ENCODE data around the gene GPR146.

The GPR146 gene

DNA sequence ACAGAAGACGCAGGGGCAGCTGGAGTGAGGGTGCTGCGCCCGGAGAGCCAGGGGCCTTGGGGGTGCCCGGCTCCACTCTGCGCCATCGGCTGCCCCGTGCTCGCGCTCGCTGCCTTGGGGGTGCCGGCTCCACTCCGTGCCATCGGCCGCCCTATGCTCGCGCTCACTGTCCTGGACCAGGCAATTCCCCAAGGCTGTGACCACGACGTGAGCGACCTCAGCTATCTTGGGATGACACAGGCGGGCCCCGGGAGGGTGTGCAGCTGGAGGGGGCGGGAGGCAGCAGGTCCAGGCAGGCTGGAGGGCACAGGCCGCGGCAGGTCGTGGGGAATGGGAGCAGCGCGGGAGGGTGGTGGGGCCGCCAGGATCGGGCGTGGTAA lies 31.6 kb upstream of the GPR146 start:
- Histone ChIP-seq H3K9me2 (replicated peaks; ENCODE audit: insufficient read depth, low read length) (no peaks in the 10 kb centered on the region), H3K9ac (ENCODE audit: low read length) (no peak overlapping the region), H3K27ac (ENCODE audit: low read length) (no peak overlapping the region), H3K4me3 (ENCODE audit: low read length) (no peak overlapping the region), H4K20me1 (ENCODE audit: insufficient read depth, low read length) (no peaks in the 10 kb centered on the region), H3K4me1 (ENCODE audit: low read length) (no peaks in the 10 kb centered on the region), H3K36me3 (replicated peaks; ENCODE audit: insufficient read depth, low read length) (no peaks in the 10 kb centered on the region), H3K9me3 (replicated peaks; ENCODE audit: insufficient read depth, low read length) (no peaks in the 10 kb centered on the region), H3K4me2 (ENCODE audit: low read depth, low read length) (no peak overlapping the region), H3F3A (ENCODE audit: insufficient read depth, low read length) (no peaks in the 10 kb centered on the region), H3K79me2 (ENCODE audit: low read length) (no peaks in the 10 kb centered on the region; the same call in 1 of the 2 replicates), H3K27me3 (replicated peaks; ENCODE audit: insufficient read depth, low read length) (no peaks in the 10 kb centered on the region), H2AFZ (ENCODE audit: low read length) (no peak overlapping the region)
- DNase-seq: no peak
- TF ChIP-seq EZH2 (optimal IDR thresholded peaks at IDR 0.05; ENCODE audit: low read depth, low read length): no peak
- TF ChIP-seq, protein P1, sequence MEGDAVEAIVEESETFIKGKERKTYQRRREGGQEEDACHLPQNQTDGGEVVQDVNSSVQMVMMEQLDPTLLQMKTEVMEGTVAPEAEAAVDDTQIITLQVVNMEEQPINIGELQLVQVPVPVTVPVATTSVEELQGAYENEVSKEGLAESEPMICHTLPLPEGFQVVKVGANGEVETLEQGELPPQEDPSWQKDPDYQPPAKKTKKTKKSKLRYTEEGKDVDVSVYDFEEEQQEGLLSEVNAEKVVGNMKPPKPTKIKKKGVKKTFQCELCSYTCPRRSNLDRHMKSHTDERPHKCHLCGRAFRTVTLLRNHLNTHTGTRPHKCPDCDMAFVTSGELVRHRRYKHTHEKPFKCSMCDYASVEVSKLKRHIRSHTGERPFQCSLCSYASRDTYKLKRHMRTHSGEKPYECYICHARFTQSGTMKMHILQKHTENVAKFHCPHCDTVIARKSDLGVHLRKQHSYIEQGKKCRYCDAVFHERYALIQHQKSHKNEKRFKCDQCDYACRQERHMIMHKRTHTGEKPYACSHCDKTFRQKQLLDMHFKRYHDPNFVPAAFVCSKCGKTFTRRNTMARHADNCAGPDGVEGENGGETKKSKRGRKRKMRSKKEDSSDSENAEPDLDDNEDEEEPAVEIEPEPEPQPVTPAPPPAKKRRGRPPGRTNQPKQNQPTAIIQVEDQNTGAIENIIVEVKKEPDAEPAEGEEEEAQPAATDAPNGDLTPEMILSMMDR (IDR thresholded peaks at IDR 0.05; ENCODE audit: low read length): no peak
- no peak for TF ChIP-seq EZH2phosphoT487 (IDR thresholded peaks at IDR 0.05; ENCODE audit: low read length)

DNA sequence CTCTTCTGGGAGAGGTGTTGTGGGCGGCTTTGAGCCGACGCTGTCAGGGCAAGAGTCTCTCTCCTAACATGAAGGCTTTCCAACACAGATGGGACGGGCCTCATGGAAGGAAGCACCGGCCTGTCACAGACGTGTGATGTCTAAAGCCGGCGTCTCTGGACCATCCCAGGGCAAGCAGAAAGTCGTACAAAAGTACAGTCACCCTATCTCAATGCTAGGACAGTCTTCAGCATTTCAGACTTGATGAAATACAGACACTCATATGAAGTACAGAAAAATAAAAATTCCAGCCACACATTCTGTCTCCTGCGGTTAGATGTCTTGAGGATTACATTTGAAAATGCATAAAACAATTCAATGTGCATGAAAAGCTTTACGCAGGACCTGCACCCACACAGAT lies 30.8 kb upstream of the GPR146 start:
- H3K4me2 ChIP-seq (ENCODE audit: low read depth, low read length): no peak overlapping the region
- no peaks in the 10 kb centered on the region for H3K9me3 ChIP-seq (replicated peaks; ENCODE audit: insufficient read depth, low read length)
- no peaks in the 10 kb centered on the region; the same call in 1 of the 2 replicates for H3K79me2 ChIP-seq (ENCODE audit: low read length)
- TF ChIP-seq EZH2phosphoT487 (IDR thresholded peaks at IDR 0.05; ENCODE audit: low read length) (no peak), EZH2 (optimal IDR thresholded peaks at IDR 0.05; ENCODE audit: low read depth, low read length) (no peak)
- TF ChIP-seq, protein P1 (IDR thresholded peaks at IDR 0.05; ENCODE audit: low read length): no peak
- H3K36me3 ChIP-seq (replicated peaks; ENCODE audit: insufficient read depth, low read length): no peaks in the 10 kb centered on the region
- H2AFZ ChIP-seq (ENCODE audit: low read length): no peak overlapping the region
- no peaks in the 10 kb centered on the region for H3F3A ChIP-seq (ENCODE audit: insufficient read depth, low read length)
- no peak overlapping the region for H3K27ac ChIP-seq (ENCODE audit: low read length)
- no peaks in the 10 kb centered on the region for H4K20me1 ChIP-seq (ENCODE audit: insufficient read depth, low read length)
- no peaks in the 10 kb centered on the region for H3K4me1 ChIP-seq (ENCODE audit: low read length)
- no peak overlapping the region for H3K4me3 ChIP-seq (ENCODE audit: low read length)
- H3K27me3 ChIP-seq (replicated peaks; ENCODE audit: insufficient read depth, low read length): no peaks in the 10 kb centered on the region
- H3K9ac ChIP-seq (ENCODE audit: low read length): no peak overlapping the region
- H3K9me2 ChIP-seq (replicated peaks; ENCODE audit: insufficient read depth, low read length): no peaks in the 10 kb centered on the region
- no peak for DNase-seq

DNA sequence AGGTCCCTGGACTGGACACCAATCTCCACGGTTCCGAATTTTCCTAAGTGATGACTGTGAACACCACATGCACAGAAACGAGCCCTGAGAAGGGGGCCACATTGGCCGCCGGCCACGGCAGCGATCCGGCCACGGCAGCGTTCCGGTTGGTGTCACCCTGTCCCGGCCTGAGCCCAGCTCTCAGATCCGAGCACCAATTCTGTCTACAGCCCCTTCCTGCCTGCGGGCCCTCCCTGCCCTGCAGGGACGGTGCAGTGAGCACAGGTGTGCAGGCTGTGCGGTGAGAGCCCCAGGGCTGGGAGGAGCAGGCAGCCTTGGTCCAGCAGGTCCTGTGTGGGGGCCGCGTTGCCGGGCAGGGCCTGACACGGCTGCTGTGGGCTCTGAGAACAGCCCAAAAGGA lies 29.7 kb upstream of the GPR146 start:
- no peaks in the 10 kb centered on the region for H3K9me3 ChIP-seq (replicated peaks; ENCODE audit: insufficient read depth, low read length)
- no peaks in the 10 kb centered on the region for H3K9me2 ChIP-seq (replicated peaks; ENCODE audit: insufficient read depth, low read length)
- H4K20me1 ChIP-seq (ENCODE audit: insufficient read depth, low read length): no peaks in the 10 kb centered on the region
- no peak overlapping the region for H3K4me2 ChIP-seq (ENCODE audit: low read depth, low read length)
- DNase-seq: no peak
- H2AFZ ChIP-seq (ENCODE audit: low read length): no peak overlapping the region
- no peak overlapping the region for H3K9ac ChIP-seq (ENCODE audit: low read length)
- no peaks in the 10 kb centered on the region for H3K36me3 ChIP-seq (replicated peaks; ENCODE audit: insufficient read depth, low read length)
- no peaks in the 10 kb centered on the region for H3K4me1 ChIP-seq (ENCODE audit: low read length)
- no peaks in the 10 kb centered on the region for H3K27me3 ChIP-seq (replicated peaks; ENCODE audit: insufficient read depth, low read length)
- TF ChIP-seq EZH2 (optimal IDR thresholded peaks at IDR 0.05; ENCODE audit: low read depth, low read length) (no peak), EZH2phosphoT487 (IDR thresholded peaks at IDR 0.05; ENCODE audit: low read length) (no peak)
- TF ChIP-seq, protein P1 (IDR thresholded peaks at IDR 0.05; ENCODE audit: low read length): no peak
- no peaks in the 10 kb centered on the region; the same call in 1 of the 2 replicates for H3K79me2 ChIP-seq (ENCODE audit: low read length)
- no peaks in the 10 kb centered on the region for H3F3A ChIP-seq (ENCODE audit: insufficient read depth, low read length)
- H3K4me3 ChIP-seq (ENCODE audit: low read length): no peak overlapping the region
- no peak overlapping the region for H3K27ac ChIP-seq (ENCODE audit: low read length)

Measured in MM.1S (cell line).